Measurements from ENCODE around the gene ARFGAP2. TPM values are rescaled to one million over a fixed set of nuclear protein-coding genes. Genes with fewer than 3 reads are reported as not detected.

ARFGAP2 gene
- total RNA-seq, 1 experiment from 2014 or later: 73.5 TPM

GRCh38 chr11:47216121-47216798, 39.6 kb upstream of the ARFGAP2 start:
- Histone ChIP-seq H3K9me2 (ENCODE audit: insufficient read depth) (no peaks in the 10 kb centered on the region), H3K9ac (ENCODE audit: low read length) (peak overlapping the region; percentile 90), H3K9me3 (ENCODE audit: control insufficient read depth in 1 of 2, insufficient read depth in 1 of 2, low read depth in 1 of 2, low read length in 2 of 2) (no peaks in the 10 kb centered on the region), H3K4me1 (ENCODE audit: control insufficient read depth in 1 of 2, insufficient read depth in 2 of 2, low read length in 2 of 2) (peaks cover 19 to 56% of the 10 kb centered on the region in 2 experiments), H3K27me3 (ENCODE audit: insufficient read depth, low read length) (no peaks in the 10 kb centered on the region), H3K4me3 (replicated peaks in 1 of 2; ENCODE audit: low read depth in 1 of 2, low read length in 2 of 2) (peak overlapping the region; percentile 58 to 73), H3K36me3 (ENCODE audit: control insufficient read depth in 1 of 2, insufficient read depth in 2 of 2, low read length in 2 of 2) (no peaks in the 10 kb centered on the region), H3K4me2 (ENCODE audit: low read length) (peak overlapping the region; percentile 94), H2AFZ (ENCODE audit: low read depth, low read length, poor library complexity, severe bottlenecking) (no peak overlapping the region), H3K79me2 (ENCODE audit: insufficient read depth, low read length) (peaks cover 43% of the 10 kb centered on the region), H3K27ac (ENCODE audit: low read depth, low read length) (peak overlapping the region; percentile 93), H4K20me1 (ENCODE audit: insufficient read depth) (no peaks in the 10 kb centered on the region)
- BruUV-seq (replicated peaks): no TSS peak
- RAD21 ChIA-PET (ENCODE audit: low non-redundant PET in 1 of 2, low total read pairs in 2 of 2, uncharacterized antibody in 2 of 2, unreplicated experiment in 2 of 2): no interaction called here
- peak; percentile 45 for DNase-seq (ENCODE audit: low read depth, low spot score)
- intact Hi-C loops (cut with micrococcal nuclease): loop anchor here (5.0 kb wide), 1 partner anchor 39 kb away; the partner anchor contains the start of gene ARFGAP2
- CTCF ChIA-PET: interaction anchor here (1.5 to 1.7 kb wide), 2 partner anchors 33 to 37 kb away, joined by 3 read pairs; partner anchors contain the start of gene ACP2
- ATAC-seq: peak; percentile 45
- POLR2A ChIA-PET: interaction anchor here (1.4 to 2.8 kb wide), 2 partner anchors 30 to 33 kb away, joined by 4 to 29 read pairs; partner anchors contain the start of genes ACP2 and PACSIN3
- TF ChIP-seq POLR2AphosphoS5 (IDR thresholded peaks at IDR 0.05; ENCODE audit: low read depth, low read length): peak; percentile 51; the same call in 1 of the 2 replicates
- TF ChIP-seq SIN3A (IDR thresholded peaks at IDR 0.05; ENCODE audit: low read depth): 0 out of 2 replicates have a peak, but pooled peaks have one; percentile 28
- no peak for TF ChIP-seq EZH2 (IDR thresholded peaks at IDR 0.05)
- TF ChIP-seq SP1 (IDR thresholded peaks at IDR 0.05; ENCODE audit: low read depth): peak; percentile 57
- TF ChIP-seq YY1 (IDR thresholded peaks at IDR 0.05; ENCODE audit: extremely low read depth, insufficient replicate concordance, low read depth, low read length): peak; percentile 3
- TF ChIP-seq TCF7L2 (IDR thresholded peaks at IDR 0.05; ENCODE audit: borderline replicate concordance, extremely low read depth, insufficient read depth, insufficient read length): peak; percentile 27
- peak; percentile 45; the same call in 1 of the 2 replicates for TF ChIP-seq MAX (IDR thresholded peaks at IDR 0.05)
- TF ChIP-seq CTCF (IDR thresholded peaks at IDR 0.05 in 2 of 3, conservative IDR thresholded peaks at IDR 0.05 in 1 of 3; ENCODE audit: borderline replicate concordance in 1 of 3, insufficient read depth in 1 of 3, low read depth in 2 of 3, low read length in 2 of 3): no peak
- peak; percentile 82 for TF ChIP-seq JUND (IDR thresholded peaks at IDR 0.05)
- TF ChIP-seq FOSL1 (IDR thresholded peaks at IDR 0.05; ENCODE audit: low read depth): peak; percentile 74
